GM12872 (cell line): ENCODE measurements around the gene TFF1.

Source experiments
- CTCF ChIP-seq: IDR thresholded peaks from 3 replicates; pipeline ENCODE4 v1.5.1; 2011; ENCODE audit warnings: low read depth, mild to moderate bottlenecking, low read length, moderate library complexity; ENCODE audit not compliant: insufficient read depth

TFF1 gene

GRCh38 chr21:42390696-42391095 lies 24.4 kb upstream of the TFF1 start:
- no peak for TF ChIP-seq CTCF

- no peak for TF ChIP-seq CTCF
These were observed 23.9 kb upstream of the TFF1 start for GRCh38 chr21:42390193-42390592.

GRCh38 chr21:42389449-42389835 lies 23.1 kb upstream of the TFF1 start:
- no peak for TF ChIP-seq CTCF

- no peak for TF ChIP-seq CTCF
These were observed 22.6 kb upstream of the TFF1 start for GRCh38 chr21:42388740-42389448.

- TF ChIP-seq CTCF, result no peak
These were observed 21.6 kb upstream of the TFF1 start for GRCh38 chr21:42387843-42388340.

- no peak for TF ChIP-seq CTCF
These were observed 20.8 kb upstream of the TFF1 start for GRCh38 chr21:42387164-42387563.

GRCh38 chr21:42386034-42386591 lies 19.8 kb upstream of the TFF1 start:
- TF ChIP-seq CTCF, result no peak
